GM23248 (cell line): ENCODE measurements around the gene SEMA6A. TPM values are rescaled to one million over a fixed set of nuclear protein-coding genes. Genes with fewer than 3 reads are reported as not detected.

Experiments used
- DNase-seq: peaks from one replicate; pipeline ENCODE4 v3.0.0-alpha.2; 2015
- H2AFZ ChIP-seq: fragments of 200-600 bp; sonication (generic); 2 replicates; pipeline ENCODE4 v1.6.1; 2016; ENCODE audit warnings: antibody characterized with exemption
- H3F3A ChIP-seq: fragments of 200-600 bp; sonication (generic); 2 replicates; pipeline ENCODE4 v1.6.1; 2016; ENCODE audit warnings: mild to moderate bottlenecking, antibody characterized with exemption, mixed run types; ENCODE audit not compliant: insufficient read depth
- H3K27ac ChIP-seq: fragments of 200-600 bp; sonication (generic); 2 replicates; pipeline ENCODE4 v1.5.1; 2016; ENCODE audit warnings: mild to moderate bottlenecking
- H3K27me3 ChIP-seq: fragments of 200-600 bp; sonication (generic); replicated peaks from 2 replicates; pipeline ENCODE4 v1.6.1; 2016; ENCODE audit warnings: mild to moderate bottlenecking; ENCODE audit not compliant: insufficient read depth
- H3K36me3 ChIP-seq: fragments of 200-600 bp; sonication (generic); 2 replicates; pipeline ENCODE4 v1.6.1; 2016; ENCODE audit warnings: low read depth, mild to moderate bottlenecking
- H3K4me1 ChIP-seq: fragments of 200-600 bp; sonication (generic); 2 replicates; pipeline ENCODE4 v1.6.1; 2016; ENCODE audit warnings: mild to moderate bottlenecking; ENCODE audit not compliant: insufficient read depth
- H3K4me2 ChIP-seq: fragments of 200-600 bp; sonication (generic); one replicate; pipeline ENCODE4 v1.6.1; 2016; ENCODE audit warnings: mild to moderate bottlenecking; ENCODE audit not compliant: unreplicated experiment
- H3K4me3 ChIP-seq: fragments of 200-600 bp; sonication (generic); 2 replicates; pipeline ENCODE4 v1.5.1; 2016; ENCODE audit warnings: mild to moderate bottlenecking
- H3K79me2 ChIP-seq: fragments of 200-600 bp; sonication (generic); 2 replicates; pipeline ENCODE4 v1.6.1; 2016; ENCODE audit warnings: mild to moderate bottlenecking; ENCODE audit not compliant: insufficient read depth
- H3K9ac ChIP-seq: fragments of 200-600 bp; sonication (generic); 2 replicates; pipeline ENCODE4 v1.6.1; 2016; ENCODE audit warnings: mild to moderate bottlenecking
- H3K9me2 ChIP-seq: fragments of 200-600 bp; sonication (generic); 2 replicates; pipeline ENCODE4 v1.6.1; 2016; ENCODE audit warnings: mixed run types, mild to moderate bottlenecking, moderate library complexity; ENCODE audit not compliant: insufficient read depth
- H3K9me3 ChIP-seq: fragments of 200-600 bp; sonication (generic); one replicate; pipeline ENCODE4 v1.6.1; 2017; ENCODE audit warnings: low read depth
- H4K20me1 ChIP-seq: fragments of 200-600 bp; sonication (generic); 2 replicates; pipeline ENCODE4 v1.6.0; 2016; ENCODE audit not compliant: insufficient read depth
- EZH2 ChIP-seq: fragments of 200-600 bp; sonication (generic); IDR thresholded peaks from 2 replicates; pipeline ENCODE4 v1.6.1; 2018; ENCODE audit warnings: antibody characterized with exemption, mild to moderate bottlenecking; ENCODE audit not compliant: insufficient read depth, poor library complexity, severe bottlenecking
- EZH2phosphoT487 ChIP-seq: fragments of 200-600 bp; sonication (generic); IDR thresholded peaks from 2 replicates; pipeline ENCODE4 v1.6.1; 2018; ENCODE audit warnings: antibody characterized with exemption, moderate library complexity, mild to moderate bottlenecking, low read depth; ENCODE audit not compliant: insufficient read depth
- WGBS, 2 experiments: methylation state at CpG; one replicate each; pipeline ENCODE4 v1.1.6; 2015 to 2017; ENCODE audit warnings: low lambda C conversion rate in 2 of 2, low coverage in 1 of 2; ENCODE audit errors: missing lambda C conversion rate in 2 of 2; 5-methylcytosine and 5-hydroxymethylcytosine counted together
- in situ Hi-C: fragments of 300-500 bp; cut with MboI; formaldehyde crosslinking; loops from 2 replicates; pipeline ENCODE4 v1.15.0; 2020
- polyA plus RNA-seq: library from polyadenylated mRNA; unstranded; fragments of >200 nt; fragmentation: Nextera tagmentation; extraction: Ambion mirVana; gene quantifications from 2 replicates; pipeline ENCODE4 v1.2.1, GENCODE V29; 2016
- total RNA-seq: library from RNA; depleted of rRNA; stranded (reverse); fragments of >200 nt; shearing (Covaris generic); gene quantifications from 2 replicates; pipeline ENCODE4 v1.2.3, GENCODE V29; 2014

Gene SEMA6A
- total and polyA plus RNA-seq, 2 experiments from 2014 or later, result under 0.01 to 0.79 TPM

DNA sequence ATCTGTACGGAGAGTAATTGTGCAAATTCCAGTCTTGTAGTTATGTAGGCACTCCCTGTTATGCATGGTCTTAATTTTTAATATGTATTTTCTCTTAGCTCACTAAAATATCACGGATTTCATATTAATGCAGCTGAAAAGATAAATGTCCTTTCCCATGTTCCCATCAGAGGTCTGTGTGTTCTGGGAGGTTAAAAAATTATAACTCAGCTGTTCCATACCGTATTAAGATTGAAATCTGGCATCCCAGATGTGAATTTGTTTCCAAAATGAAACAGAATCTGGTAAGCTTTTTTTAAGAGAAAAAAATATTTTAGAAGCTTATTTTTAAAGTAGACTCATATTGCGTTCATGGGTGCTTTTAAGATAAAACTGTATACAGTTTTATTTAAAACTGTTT lies 44.3 kb downstream of the SEMA6A start:
- Histone ChIP-seq H4K20me1 (no peaks in the 10 kb centered on the region), H2AFZ (no peak overlapping the region), H3K4me2 (no peak overlapping the region), H3K27ac (no peak overlapping the region), H3K9me2 (no peaks in the 10 kb centered on the region), H3K79me2 (no peaks in the 10 kb centered on the region), H3F3A (no peaks in the 10 kb centered on the region), H3K9me3 (no peaks in the 10 kb centered on the region), H3K27me3 (peaks cover 21% of the 10 kb centered on the region; the same call in 1 of the 2 replicates), H3K4me3 (no peak overlapping the region), H3K36me3 (no peaks in the 10 kb centered on the region), H3K9ac (no peak overlapping the region), H3K4me1 (no peaks in the 10 kb centered on the region)
- 21 to 23% methylated on average over 4 of the region's 4 CpGs for WGBS, 2 experiments
- TF ChIP-seq EZH2 (no peak), EZH2phosphoT487 (no peak)
- DNase-seq, result no peak
- in situ Hi-C loops, result no loop called here

DNA sequence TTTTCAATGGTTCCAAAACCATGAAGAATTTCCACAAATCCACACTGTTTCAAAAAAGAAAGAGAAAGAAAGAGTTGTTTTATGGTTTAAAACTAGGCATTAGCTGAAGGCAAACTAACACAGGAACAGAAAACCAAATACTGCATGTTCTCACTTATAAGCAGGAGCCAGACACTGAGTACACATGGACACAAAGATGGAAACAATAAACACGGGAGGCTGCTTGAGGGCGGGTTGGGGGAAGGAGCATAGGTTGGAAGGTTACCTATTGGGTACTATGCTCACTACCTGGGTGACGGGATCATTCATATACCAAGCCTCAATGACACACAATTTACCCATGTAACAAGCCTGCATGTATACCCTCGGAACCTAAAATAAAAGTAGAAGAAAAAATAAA lies 45.0 kb downstream of the SEMA6A start:
- Histone ChIP-seq H3F3A (no peaks in the 10 kb centered on the region), H3K4me1 (no peaks in the 10 kb centered on the region), H3K4me3 (no peak overlapping the region), H2AFZ (no peak overlapping the region), H3K36me3 (no peaks in the 10 kb centered on the region), H3K27me3 (peaks cover 21% of the 10 kb centered on the region; the same call in 1 of the 2 replicates), H3K9ac (no peak overlapping the region), H3K27ac (no peak overlapping the region), H3K79me2 (no peaks in the 10 kb centered on the region), H3K9me3 (no peaks in the 10 kb centered on the region), H3K9me2 (no peaks in the 10 kb centered on the region), H3K4me2 (no peak overlapping the region), H4K20me1 (no peaks in the 10 kb centered on the region)
- TF ChIP-seq EZH2, result no peak
- no peak for TF ChIP-seq EZH2phosphoT487
- in situ Hi-C loops, result no loop called here
- DNase-seq, result no peak
- 38 to 55% methylated on average over 4 of the region's 4 CpGs for WGBS, 2 experiments

DNA sequence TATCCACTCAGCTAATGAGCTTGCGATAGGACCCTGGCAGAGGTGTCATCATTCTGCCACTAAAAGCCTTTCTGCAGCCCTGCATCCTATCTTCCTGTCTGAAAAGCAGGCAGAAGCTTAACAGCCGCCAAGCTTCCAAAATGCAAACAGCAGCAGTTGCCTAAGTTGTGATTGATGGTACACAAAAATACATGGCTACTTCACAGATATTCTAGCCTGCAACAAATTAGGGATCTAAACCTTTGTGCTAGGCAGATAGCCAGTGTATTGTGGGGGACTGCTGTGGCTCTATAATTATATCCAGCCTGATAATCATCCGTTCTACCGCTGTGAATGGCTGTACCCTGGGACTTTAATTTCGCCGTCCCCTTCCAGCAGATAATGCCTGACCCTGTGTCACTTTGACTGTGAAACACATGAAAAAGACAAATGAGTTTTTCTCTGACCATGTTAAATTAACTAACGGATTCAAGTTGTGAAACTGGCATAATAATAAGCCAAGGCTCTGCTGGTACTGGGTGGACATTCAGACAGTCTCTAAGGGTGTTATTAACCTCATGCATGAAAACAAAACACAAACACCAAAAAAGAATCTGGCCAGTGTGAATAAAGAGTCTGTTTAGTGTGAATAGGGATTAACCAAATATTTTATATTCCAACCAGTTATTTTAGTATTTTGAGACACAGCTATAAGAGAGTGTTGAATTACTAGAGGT lies 45.9 kb downstream of the SEMA6A start:
- DNase-seq, result no peak
- H3K9me2 ChIP-seq, result no peaks in the 10 kb centered on the region
- no peaks in the 10 kb centered on the region for H3K4me1 ChIP-seq
- no peak overlapping the region for H2AFZ ChIP-seq
- H3K4me3 ChIP-seq, result no peak overlapping the region
- in situ Hi-C loops, result no loop called here
- H3K27me3 ChIP-seq, result peaks cover 21% of the 10 kb centered on the region; the same call in 1 of the 2 replicates
- H3K4me2 ChIP-seq, result no peak overlapping the region
- H3K9me3 ChIP-seq, result no peaks in the 10 kb centered on the region
- no peaks in the 10 kb centered on the region for H3F3A ChIP-seq
- H3K36me3 ChIP-seq, result no peaks in the 10 kb centered on the region
- TF ChIP-seq EZH2 (no peak), EZH2phosphoT487 (no peak)
- no peak overlapping the region for H3K9ac ChIP-seq
- H3K27ac ChIP-seq, result no peak overlapping the region
- WGBS, 2 experiments, result 44 to 50% methylated on average over 7 of the region's 7 CpGs
- H4K20me1 ChIP-seq, result no peaks in the 10 kb centered on the region
- no peaks in the 10 kb centered on the region for H3K79me2 ChIP-seq

DNA sequence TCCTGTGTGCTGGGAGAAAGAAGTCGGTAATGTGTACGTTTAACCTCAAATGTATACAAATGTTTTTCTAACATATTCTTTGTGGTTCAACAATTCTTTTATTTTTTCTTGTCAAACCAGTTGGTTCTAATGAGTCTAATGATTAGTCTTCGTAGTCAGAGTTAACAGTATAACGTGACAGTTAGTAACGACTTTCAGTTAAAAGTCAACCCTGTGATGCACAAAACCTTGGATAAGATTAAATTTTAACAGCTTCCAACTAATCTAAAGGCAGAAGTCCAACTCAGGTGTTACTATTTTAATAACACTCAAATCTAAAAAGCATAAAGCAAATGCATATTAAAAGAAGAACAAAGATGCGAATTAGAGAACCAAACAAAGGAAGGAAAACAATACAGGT lies 47.0 kb downstream of the SEMA6A start:
- 87 to 90% methylated on average over 6 of the region's 6 CpGs for WGBS, 2 experiments

More for the DNA sequence above, 47.0 kb downstream of the SEMA6A start:
- Histone ChIP-seq H3K4me1 (no peaks in the 10 kb centered on the region), H3K9me2 (no peaks in the 10 kb centered on the region), H3K4me2 (no peak overlapping the region), H4K20me1 (no peaks in the 10 kb centered on the region), H3K9ac (no peak overlapping the region), H3K9me3 (no peaks in the 10 kb centered on the region), H3K27ac (no peak overlapping the region), H3K79me2 (no peaks in the 10 kb centered on the region), H3K4me3 (no peak overlapping the region), H2AFZ (no peak overlapping the region), H3K36me3 (no peaks in the 10 kb centered on the region), H3F3A (no peaks in the 10 kb centered on the region), H3K27me3 (peaks cover 21% of the 10 kb centered on the region; the same call in 1 of the 2 replicates)
- in situ Hi-C loops, result no loop called here
- TF ChIP-seq EZH2 (no peak), EZH2phosphoT487 (no peak)
- no peak for DNase-seq
